Activated naive CD4-positive, alpha-beta T cell treated with anti-CD3 and anti-CD28 coated beads, Interleukin-2, amount 50 U/mL, for 16 hours (primary cell): ENCODE data around the gene UGGT1.

Experiments used
- DNase-seq: peaks from one replicate; pipeline ENCODE4 v3.0.0-alpha.2; 2020

UGGT1 gene

GRCh38 chr2:128090945-128091725 lies at the start of gene UGGT1:
Gene UGGT1 (plus strand): TSS chr2:128091200. CDS start chr2:128091358, 158 bp downstream.
- peak; percentile 91 for DNase-seq

GRCh38 chr2:128041561-128041960 lies 49.4 kb upstream of the UGGT1 start:
- no peak for DNase-seq

GRCh38 chr2:128043041-128043440 lies 48.0 kb upstream of the UGGT1 start:
- no peak for DNase-seq

DNA sequence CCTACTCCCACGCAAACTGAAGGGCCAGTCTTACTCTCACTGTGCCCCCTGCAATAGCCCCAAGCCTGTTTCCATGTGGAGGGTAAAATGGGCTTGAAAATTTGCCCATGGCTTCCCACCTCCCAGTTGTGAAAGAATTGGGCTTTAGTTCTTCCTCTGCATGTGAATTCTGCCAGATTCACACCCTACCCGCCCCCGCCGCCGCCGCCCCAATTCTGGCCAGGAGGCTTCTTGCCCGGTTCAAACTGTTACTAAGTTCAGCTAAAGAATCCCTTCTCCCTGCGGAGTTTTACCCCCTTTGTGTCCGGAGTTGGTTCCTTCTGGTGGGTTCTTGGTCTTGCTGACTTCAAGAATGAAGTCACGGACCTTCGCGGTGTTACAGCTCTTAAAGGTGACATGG lies 37.7 kb upstream of the UGGT1 start:
- DNase-seq: no peak

DNA sequence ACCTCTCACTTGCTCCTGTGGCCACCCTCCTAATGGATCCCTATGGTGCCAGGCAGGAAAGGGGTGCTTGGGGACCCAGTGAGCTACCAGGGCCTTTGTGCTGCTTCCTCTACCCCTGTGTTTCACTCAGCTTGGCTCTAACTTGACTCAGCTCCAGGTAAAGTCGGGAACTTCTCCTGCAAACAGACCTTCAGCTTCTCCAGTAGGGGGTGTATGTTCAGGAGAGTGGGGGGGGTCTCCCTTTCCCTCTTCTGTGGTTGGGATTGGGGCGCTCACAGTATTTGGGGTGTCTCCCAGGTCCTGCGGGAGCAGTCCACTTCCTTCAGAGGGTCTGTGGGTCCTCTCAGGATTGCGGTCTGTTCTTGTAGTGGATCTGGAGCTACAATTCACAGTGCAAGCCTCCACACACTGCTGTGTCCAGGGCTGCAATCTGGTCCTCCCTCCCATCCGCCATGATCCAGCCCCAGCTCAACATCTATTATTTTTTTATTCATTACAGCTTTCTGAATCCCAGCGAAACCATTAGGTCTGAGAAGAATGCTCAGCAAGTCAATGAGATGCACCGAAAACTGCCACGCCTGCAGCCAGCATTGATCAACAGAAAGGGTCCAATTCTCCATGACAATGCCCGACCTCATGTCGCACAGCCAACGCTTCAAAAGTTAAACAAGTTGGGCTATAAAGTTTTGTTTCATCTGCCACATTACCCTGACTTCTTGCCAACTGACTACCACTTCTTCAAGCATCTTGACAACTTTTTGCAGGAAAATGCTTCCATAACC lies 36.7 kb upstream of the UGGT1 start:
- no peak for DNase-seq

- no peak for DNase-seq
Measured at GRCh38 chr2:128057334-128057733, 33.7 kb upstream of the UGGT1 start.

DNA sequence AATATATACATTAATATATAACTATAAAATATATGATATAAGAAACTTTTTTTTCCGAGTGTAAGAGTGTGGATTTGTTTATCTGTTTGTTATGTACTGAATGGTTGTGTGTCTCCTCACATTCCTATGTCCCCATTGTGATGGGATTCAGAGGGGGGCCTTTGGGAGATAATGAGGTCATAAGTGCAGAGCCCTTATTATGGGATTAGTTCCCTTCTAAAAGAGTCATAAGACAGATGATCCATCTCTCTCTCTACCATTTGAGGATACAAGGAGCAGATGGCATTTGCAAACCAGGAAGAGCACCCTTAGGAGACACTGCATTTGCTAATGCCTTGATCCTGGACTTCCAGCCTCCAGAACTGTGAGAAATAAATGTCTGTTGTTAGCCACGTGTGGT lies 32.9 kb upstream of the UGGT1 start:
- DNase-seq: no peak

- no peak for DNase-seq
Measured at GRCh38 chr2:128062571-128062970, 28.4 kb upstream of the UGGT1 start.

DNA sequence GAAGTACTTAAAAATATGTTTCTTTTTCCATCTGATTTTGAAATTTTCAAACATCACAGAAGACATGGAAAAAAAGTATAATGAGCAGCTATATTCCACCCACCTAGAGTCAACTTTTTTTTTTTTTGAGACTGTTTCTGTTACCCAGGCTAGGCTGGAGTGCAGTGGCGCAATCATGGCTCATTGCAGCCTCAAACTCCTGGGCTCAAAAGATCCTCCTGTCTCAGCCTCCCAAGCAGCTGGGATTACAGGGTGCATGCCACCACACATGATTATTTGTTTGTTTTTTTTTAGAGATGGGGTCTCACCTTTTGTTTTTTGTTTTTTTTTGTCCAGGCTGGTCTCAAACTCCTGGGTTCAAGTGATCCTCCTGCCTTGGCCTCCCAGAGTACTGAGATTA lies 26.6 kb upstream of the UGGT1 start:
- DNase-seq: no peak

DNA sequence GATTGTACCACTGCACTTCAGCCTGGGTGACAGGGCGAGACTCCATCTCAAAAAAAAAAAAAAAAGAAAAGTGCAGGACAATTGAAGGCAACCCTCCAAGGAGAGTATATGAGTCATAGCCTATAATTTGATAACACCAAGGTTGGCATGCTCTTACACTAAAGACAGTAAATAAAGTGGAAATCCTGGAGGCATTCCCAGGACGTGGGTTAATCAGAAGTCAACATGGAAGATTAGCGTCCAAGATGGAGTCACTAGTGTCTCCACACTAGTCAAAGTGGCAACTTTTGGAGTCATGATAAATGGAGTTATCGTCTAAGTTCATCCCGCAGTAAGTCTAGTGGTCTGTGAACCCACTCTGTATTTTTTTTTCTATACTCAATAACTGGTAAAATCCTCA lies 21.2 kb upstream of the UGGT1 start:
- DNase-seq: no peak

DNA sequence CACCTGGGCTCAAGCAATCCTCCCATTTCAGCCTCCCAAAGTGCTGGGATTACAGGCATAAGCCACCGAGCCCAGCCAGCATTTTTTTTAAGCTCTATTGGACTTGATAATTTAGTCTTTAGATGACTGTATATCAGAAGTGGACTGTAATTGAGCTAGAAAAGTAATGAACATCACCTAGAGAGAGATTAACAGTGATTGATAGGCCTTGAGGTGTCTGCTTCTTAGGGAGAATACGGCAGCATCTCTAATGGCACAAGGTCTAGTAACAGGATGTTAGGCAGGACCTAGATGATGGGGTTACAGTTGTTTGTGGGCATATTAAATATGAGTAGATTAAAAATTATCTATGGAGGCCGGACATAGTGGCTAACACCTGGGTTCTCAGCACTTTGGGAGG lies 17.7 kb upstream of the UGGT1 start:
- no peak for DNase-seq

DNA sequence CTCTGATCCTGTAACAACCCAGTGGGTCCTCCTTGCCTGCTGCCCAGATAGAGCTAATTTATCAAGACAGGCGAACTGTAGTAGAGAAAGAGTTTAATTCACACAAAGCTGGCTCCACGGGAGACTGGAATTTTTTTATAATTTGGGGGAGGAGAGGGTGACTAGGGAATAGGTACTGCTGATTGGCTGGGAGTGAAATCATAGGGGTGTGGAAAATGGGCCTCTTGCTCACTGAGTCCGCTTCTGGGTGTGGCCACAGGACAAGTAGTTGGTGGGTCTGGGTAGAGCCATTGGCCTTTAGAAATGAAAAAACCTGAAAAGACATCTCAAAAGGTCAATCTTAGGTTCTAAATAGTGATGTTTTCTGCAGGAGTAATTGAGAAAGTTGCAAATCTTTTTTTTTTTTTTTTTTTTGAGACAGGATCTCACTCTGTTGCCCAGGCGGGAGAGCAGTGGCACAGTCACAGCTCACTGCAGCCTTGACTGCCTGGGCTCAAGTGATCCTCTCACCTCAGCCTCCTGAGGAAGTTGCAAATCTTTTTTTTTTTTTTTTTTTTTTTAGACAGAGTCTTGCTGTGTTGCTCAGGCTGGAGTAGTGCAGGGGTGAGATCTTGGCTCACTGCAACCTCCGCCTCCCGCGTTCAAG lies 14.4 kb upstream of the UGGT1 start:
- no peak for DNase-seq

- no peak for DNase-seq
Measured at GRCh38 chr2:128084757-128085156, 6.2 kb upstream of the UGGT1 start.

DNA sequence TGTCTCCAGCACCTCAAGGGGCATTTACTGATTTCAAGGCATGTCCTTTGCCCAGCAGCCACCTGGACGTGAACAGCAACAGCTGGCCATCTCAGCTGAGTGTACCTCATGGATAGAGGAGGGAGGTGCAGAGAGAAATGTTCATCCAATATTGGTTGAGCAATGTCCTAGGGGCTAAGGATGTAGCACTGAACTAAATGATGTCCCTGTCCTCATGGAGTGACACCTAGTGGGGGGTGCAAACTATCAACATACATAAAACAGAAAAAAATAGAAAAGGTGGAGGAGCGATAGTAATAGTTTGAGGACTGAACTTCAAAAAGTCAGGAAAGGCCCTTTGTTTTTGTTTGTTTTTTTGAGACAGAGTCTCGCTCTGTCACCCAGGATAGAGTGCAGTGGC lies 4.8 kb upstream of the UGGT1 start:
- DNase-seq: no peak

DNA sequence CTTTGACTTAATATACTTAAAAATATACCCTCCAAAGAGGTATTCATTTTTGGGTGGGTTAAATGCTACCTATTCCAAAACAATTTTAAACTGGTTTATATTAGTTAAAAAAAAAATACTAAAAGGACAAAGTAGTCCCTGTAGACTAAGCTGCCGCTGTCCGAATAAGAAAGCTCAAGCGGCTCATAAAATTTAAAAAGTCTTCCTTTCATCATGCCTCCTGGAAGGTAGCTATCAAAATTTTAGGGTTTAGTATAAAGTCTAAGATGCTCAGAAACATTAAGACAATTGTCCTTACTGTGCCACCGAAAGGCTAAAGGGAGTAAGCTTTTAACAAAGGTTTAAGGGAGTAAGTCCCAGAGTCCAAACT lies 440 bp upstream of the UGGT1 start:
- no peak for DNase-seq

- no peak for DNase-seq
Measured at GRCh38 chr2:128091726-128092080, 703 bp downstream of the UGGT1 start.

- no peak for DNase-seq
Measured at GRCh38 chr2:128092656-128093055, 1.7 kb downstream of the UGGT1 start.

DNA sequence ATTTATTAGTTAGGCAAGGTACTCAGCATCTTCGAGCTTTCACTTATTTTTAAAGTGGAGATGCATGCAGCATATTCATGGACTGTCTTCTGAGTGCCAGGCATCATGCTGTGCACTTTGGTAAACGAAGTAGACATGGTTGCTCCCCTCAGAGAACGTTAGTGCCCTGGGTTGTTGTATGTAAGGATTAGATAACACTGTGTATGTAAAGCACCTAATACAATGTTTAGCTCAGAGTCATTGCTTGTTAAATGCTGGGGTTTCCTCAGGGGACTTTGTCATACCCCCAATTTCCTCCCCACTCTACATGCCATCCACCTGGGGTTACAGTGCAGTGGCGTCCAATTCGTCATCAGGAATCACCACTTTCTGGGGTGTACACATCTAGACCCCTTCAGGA lies 2.8 kb downstream of the UGGT1 start:
- no peak for DNase-seq

DNA sequence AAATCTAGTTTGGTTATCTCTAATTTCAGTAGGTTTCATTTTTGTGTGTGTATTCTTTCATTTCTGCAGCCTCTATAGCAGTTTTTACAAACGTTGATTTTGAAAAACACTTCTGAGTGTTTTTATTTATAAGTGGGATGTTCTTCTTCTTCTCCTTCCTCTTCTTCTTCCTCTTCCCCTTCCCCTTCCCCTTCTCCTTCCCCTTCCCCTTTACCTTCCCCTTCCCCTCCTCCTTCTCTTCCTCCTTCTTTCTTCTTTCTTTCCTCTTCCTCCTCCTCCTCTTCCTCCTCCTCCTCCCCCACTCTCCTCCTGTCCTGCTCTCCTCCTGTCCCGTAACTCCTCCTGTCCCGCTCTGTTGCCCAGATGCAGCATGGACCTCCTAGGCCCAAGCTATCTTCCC lies 4.2 kb downstream of the UGGT1 start:
- DNase-seq: no peak

GRCh38 chr2:128103407-128103806 lies 12.4 kb downstream of the UGGT1 start:
- DNase-seq: no peak

DNA sequence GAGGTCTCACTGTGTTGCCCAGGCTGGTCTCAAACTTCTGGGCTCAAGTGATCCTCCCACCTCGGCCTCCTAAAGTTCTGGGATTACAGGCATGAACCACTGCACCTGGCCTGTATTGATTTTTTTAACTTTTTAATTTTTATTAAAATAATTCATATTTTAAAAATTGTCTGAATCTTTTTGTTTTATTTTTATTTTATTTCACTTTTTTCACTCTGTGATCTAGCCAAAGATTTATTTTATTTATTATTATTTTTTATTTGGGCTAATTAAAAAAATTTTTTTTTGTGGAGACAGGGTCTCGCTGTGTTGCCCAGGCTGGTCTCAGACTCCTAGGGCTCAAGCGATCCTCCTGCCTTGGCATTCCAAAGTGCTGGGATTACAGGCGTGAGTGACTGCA lies 14.1 kb downstream of the UGGT1 start:
- no peak for DNase-seq

- no peak for DNase-seq
Measured at GRCh38 chr2:128108166-128108565, 17.2 kb downstream of the UGGT1 start.

DNA sequence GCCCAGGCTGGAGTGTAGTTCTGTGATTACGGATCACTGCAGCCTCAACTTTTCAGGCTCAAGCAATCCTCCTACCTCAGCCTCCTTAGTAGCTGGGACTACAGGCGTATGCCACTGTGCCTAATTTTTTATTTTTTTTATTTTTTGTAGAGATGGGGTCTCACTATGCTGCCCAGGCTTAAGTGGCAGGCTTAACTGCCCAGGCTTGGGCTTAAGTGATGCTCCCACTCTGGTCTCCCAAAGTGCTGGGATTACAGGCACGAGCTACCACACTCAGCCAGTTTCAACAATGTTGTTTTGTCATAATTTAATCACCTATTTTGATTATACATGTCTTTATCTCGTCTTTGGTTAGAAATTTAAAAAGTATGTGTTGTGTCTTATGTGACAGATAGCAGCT lies 18.2 kb downstream of the UGGT1 start:
- no peak for DNase-seq
